ENCODE data around the gene SLC1A7. TPM values are rescaled to one million over a fixed set of nuclear protein-coding genes. Genes with fewer than 3 reads are reported as not detected.

SLC1A7 gene
- total RNA-seq, 1 donor from 2014 or later: not detected

GRCh38 chr1:53065391-53065790 lies 77.0 kb downstream of the SLC1A7 start:
- H3K4me3 ChIP-seq: no peak overlapping the region
- H3K36me3 ChIP-seq: no peaks in the 10 kb centered on the region
- H3K27ac ChIP-seq: peak overlapping the region; percentile 89
- peaks cover 27% of the 10 kb centered on the region for H3K4me1 ChIP-seq
- no peak for DNase-seq (ENCODE audit: extremely low spot score in 2 of 2)
- intact Hi-C loops (cut with DNase I): no loop called here
- H3K27me3 ChIP-seq: no peaks in the 10 kb centered on the region
- no peaks in the 10 kb centered on the region for H3K9me3 ChIP-seq
- TF ChIP-seq CTCF (IDR thresholded peaks at IDR 0.05) (no peak), POLR2AphosphoS5 (IDR thresholded peaks at IDR 0.05; ENCODE audit: insufficient read depth in 1 of 2, low read depth in 1 of 2) (no peak), POLR2A (IDR thresholded peaks at IDR 0.05) (no peak)

- intact Hi-C loops (cut with DNase I): no loop called here
- peak overlapping the region; percentile 56 to 86 for H3K4me3 ChIP-seq
- peak in 1 of 2 donors; percentile 84 for DNase-seq (ENCODE audit: extremely low spot score in 2 of 2)
These were observed 78.5 kb downstream of the SLC1A7 start for GRCh38 chr1:53063744-53064515.

GRCh38 chr1:53062708-53063591 lies 79.5 kb downstream of the SLC1A7 start:
- Histone ChIP-seq H3K4me1 (peaks cover 38% of the 10 kb centered on the region), H3K27me3 (no peaks in the 10 kb centered on the region), H3K36me3 (no peaks in the 10 kb centered on the region), H3K27ac (peak overlapping the region; percentile 89), H3K4me3 (peak overlapping the region; percentile 56 to 86), H3K9me3 (no peaks in the 10 kb centered on the region)
- TF ChIP-seq POLR2A (IDR thresholded peaks at IDR 0.05): no peak
- TF ChIP-seq CTCF (IDR thresholded peaks at IDR 0.05): no peak
- TF ChIP-seq POLR2AphosphoS5 (IDR thresholded peaks at IDR 0.05; ENCODE audit: insufficient read depth in 1 of 2, low read depth in 1 of 2): peak in 1 of 2 donors; percentile 10
- DNase-seq (ENCODE audit: extremely low spot score in 2 of 2): peak in 1 of 2 donors; percentile 83
- intact Hi-C loops (cut with DNase I): no loop called here

More at GRCh38 chr1:53063744-53064515, 78.5 kb downstream of the SLC1A7 start:
- H3K36me3 ChIP-seq: no peaks in the 10 kb centered on the region
- peaks cover 30% of the 10 kb centered on the region for H3K4me1 ChIP-seq
- no peak for TF ChIP-seq CTCF (IDR thresholded peaks at IDR 0.05)
- TF ChIP-seq POLR2AphosphoS5 (IDR thresholded peaks at IDR 0.05; ENCODE audit: insufficient read depth in 1 of 2, low read depth in 1 of 2): no peak
- TF ChIP-seq POLR2A (IDR thresholded peaks at IDR 0.05): no peak
- no peaks in the 10 kb centered on the region for H3K9me3 ChIP-seq
- H3K27ac ChIP-seq: peak overlapping the region; percentile 89
- H3K27me3 ChIP-seq: no peaks in the 10 kb centered on the region

GRCh38 chr1:53061859-53062707 lies 80.4 kb downstream of the SLC1A7 start, which contains the start of gene PODN:
Gene PODN, plus strand, starts transcription at chr1:53062213. Its CDS starts 7,643 bp downstream, at chr1:53069856.
- H3K36me3 ChIP-seq: no peaks in the 10 kb centered on the region
- H3K27me3 ChIP-seq: no peaks in the 10 kb centered on the region
- no peaks in the 10 kb centered on the region for H3K9me3 ChIP-seq
- peak within 1 kb of the TSS; percentile 56 to 86 for H3K4me3 ChIP-seq
- H3K4me1 ChIP-seq: peaks cover 44% of the 10 kb centered on the region
- intact Hi-C loops (cut with DNase I): no loop called here
- H3K27ac ChIP-seq: peak within 1 kb of the TSS; percentile 89
- DNase-seq (ENCODE audit: extremely low spot score in 2 of 2): peak in 1 of 2 donors; percentile 88
- TF ChIP-seq CTCF (IDR thresholded peaks at IDR 0.05) (no peak), POLR2AphosphoS5 (IDR thresholded peaks at IDR 0.05; ENCODE audit: insufficient read depth in 1 of 2, low read depth in 1 of 2) (peak in 1 of 2 donors; percentile 14)
